ENCODE data around the gene CTDSP1.

GRCh38 chr2:218446547-218446946 is 46.9 kb downstream of the CTDSP1 start:
- no peak for TF ChIP-seq CTCF (IDR thresholded peaks at IDR 0.05; ENCODE audit: poor library complexity)
- no peak for TF ChIP-seq EZH2phosphoT487 (IDR thresholded peaks at IDR 0.05; ENCODE audit: low read depth, severe bottlenecking, unreplicated experiment)

Data from hepatocyte (in vitro differentiated cells).